ENCODE measurements around the gene VAMP8. TPM values are rescaled to one million over a fixed set of nuclear protein-coding genes. Genes with fewer than 3 reads are reported as not detected.

VAMP8 gene
- total and polyA plus RNA-seq, 10 of the 15 experiments (the other 5 are each of a cell fraction or from before 2014, with no cell fraction given), result 93.6 to 744 (median 217) TPM

- in situ Hi-C loops (cut with MboI), result no loop called here
Measured at GRCh38 chr2:85531589-85531988, 45.8 kb upstream of the VAMP8 start.

More at GRCh38 chr2:85531589-85531988, 45.8 kb upstream of the VAMP8 start:
- H2AFZ ChIP-seq (ENCODE audit: control insufficient read depth, low read depth, low read length), result no peak overlapping the region
- FAIRE-seq (no peak), ATAC-seq (no peak), DNase-seq (ENCODE audit: low read depth, low spot score) (no peak)
- no peak for TF ChIP-seq NBN (IDR thresholded peaks at IDR 0.05)
- TF ChIP-seq RAD51 (IDR thresholded peaks at IDR 0.05), result no peak
- no peak for TF ChIP-seq STAT3 (IDR thresholded peaks at IDR 0.05; ENCODE audit: low read depth, low read length)
- TF ChIP-seq RELA (IDR thresholded peaks at IDR 0.05; ENCODE audit: borderline replicate concordance, partially characterized antibody), result no peak
- TF ChIP-seq ZNF217 (IDR thresholded peaks at IDR 0.05), result no peak
- no peak for TF ChIP-seq IKZF2 (IDR thresholded peaks at IDR 0.05)
- TF ChIP-seq PRDM15 (CRISPR knock-in tag; IDR thresholded peaks at IDR 0.05), result no peak
- TF ChIP-seq ZBTB33 (IDR thresholded peaks at IDR 0.05), result no peak
- no peak for TF ChIP-seq EZH2 (IDR thresholded peaks at IDR 0.05; ENCODE audit: borderline replicate concordance, control insufficient read depth, low read depth, low read length)
- TF ChIP-seq SIX5 (IDR thresholded peaks at IDR 0.05; ENCODE audit: low read depth, low read length, severe bottlenecking), result no peak
- TF ChIP-seq ATF2 (IDR thresholded peaks at IDR 0.05; ENCODE audit: low read length), result no peak
- TF ChIP-seq HDAC6 (IDR thresholded peaks at IDR 0.05; ENCODE audit: unreplicated experiment), result no peak
- TF ChIP-seq BRCA1 (IDR thresholded peaks at IDR 0.05; ENCODE audit: low read depth, low read length), result no peak
- no peak for TF ChIP-seq NR2C1 (IDR thresholded peaks at IDR 0.05)
- no peak for TF ChIP-seq RB1 (IDR thresholded peaks at IDR 0.05; ENCODE audit: borderline replicate concordance)
- TF ChIP-seq TCF3 (IDR thresholded peaks at IDR 0.05; ENCODE audit: borderline replicate concordance, insufficient read depth, low read depth, low read length), result no peak
- no peaks in the 10 kb centered on the region for H4K20me1 ChIP-seq (ENCODE audit: control insufficient read depth, insufficient read depth)
- CTCF ChIA-PET, result interaction anchor here (0.6 kb wide), 1 partner anchor 893 kb away, joined by 3 read pairs; no protein-coding TSS in a partner anchor
- no peaks in the 10 kb centered on the region for H3K9me3 ChIP-seq (replicated peaks; ENCODE audit: control insufficient read depth, insufficient read depth, low read length)
- H3K4me3 ChIP-seq, result no peak overlapping the region
- no peaks in the 10 kb centered on the region for H3K36me3 ChIP-seq (ENCODE audit: control insufficient read depth in 2 of 2, insufficient read depth in 2 of 2, low read length in 1 of 2)
- no peaks in the 10 kb centered on the region; a peak in 1 of 4 replicates for H3K27me3 ChIP-seq (replicated peaks in 1 of 2; ENCODE audit: control insufficient read depth in 2 of 2, insufficient read depth in 2 of 2, low read length in 1 of 2)
- no TSS peak for BruUV-seq (replicated peaks)
- SMC1A ChIA-PET (ENCODE audit: uncharacterized antibody, unreplicated experiment), result no interaction called here
- no peak overlapping the region for H3K27ac ChIP-seq (ENCODE audit: control insufficient read depth, insufficient read depth)
- H3K79me2 ChIP-seq (ENCODE audit: control insufficient read depth, insufficient read depth, low read length), result no peaks in the 10 kb centered on the region
- RAD21 ChIA-PET (ENCODE audit: unreplicated experiment), result no interaction called here
- WGBS (ENCODE audit: insufficient coverage, insufficient replicate concordance, low lambda C conversion rate, missing lambda C conversion rate), result 31% methylated on average over 2 of the region's 2 CpGs
- no peak overlapping the region for H3K9ac ChIP-seq (ENCODE audit: control insufficient read depth, insufficient read depth, low read length)
- H3K4me1 ChIP-seq (ENCODE audit: control insufficient read depth, insufficient read depth, low read length), result no peaks in the 10 kb centered on the region
- POLR2A ChIA-PET, result interaction anchor here (0.6 to 0.7 kb wide), 5 partner anchors 9 to 530 kb away, joined by 3 to 7 read pairs (median 4); no protein-coding TSS in a partner anchor
- intact Hi-C loops (cut with micrococcal nuclease; ENCODE audit: unreplicated experiment), result no loop called here
- H3K4me2 ChIP-seq (ENCODE audit: control insufficient read depth, insufficient read depth), result no peak overlapping the region

Data from GM12878 (cell line).